Liver (tissue), 3 donors: Measurements from ENCODE around the gene KCNQ1.
"Not testable (repeated sequence)": the region's sequence is repeated elsewhere in the genome, so short reads cannot be mapped to it uniquely, and the experiment has no call there.

Experiments
- GABPA ChIP-seq, 2 donors: IDR thresholded peaks in 1 of 2; conservative IDR thresholded peaks in 1 of 2; 2 replicates each; pipeline ENCODE4 v1.6.1; 2016; ENCODE audit warnings: antibody characterized with exemption in 2 of 2, mild to moderate bottlenecking in 1 of 2, moderate library complexity in 1 of 2
- YY1 ChIP-seq: IDR thresholded peaks from 2 replicates; pipeline ENCODE4 v1.6.1; 2016; ENCODE audit warnings: antibody characterized with exemption, mild to moderate bottlenecking
- TF ChIP-seq, protein P1 (sequence below): fragments of 150-350 bp; IDR thresholded peaks from 2 replicates; pipeline ENCODE4 v1.5.1; 2017; ENCODE audit warnings: improper control_type of control experiment, low read depth, low read length; ENCODE audit not compliant: missing input control
- TF ChIP-seq, protein P2 (sequence below): IDR thresholded peaks from 2 replicates; pipeline ENCODE4 v1.6.1; 2016; ENCODE audit warnings: antibody characterized with exemption, mild to moderate bottlenecking
- TF ChIP-seq, protein P3 (sequence below): IDR thresholded peaks from 2 replicates; pipeline ENCODE4 v1.6.1; 2016; ENCODE audit warnings: antibody characterized with exemption
- donor health status: healthy.
- donor health status: healthy.

DNA sequence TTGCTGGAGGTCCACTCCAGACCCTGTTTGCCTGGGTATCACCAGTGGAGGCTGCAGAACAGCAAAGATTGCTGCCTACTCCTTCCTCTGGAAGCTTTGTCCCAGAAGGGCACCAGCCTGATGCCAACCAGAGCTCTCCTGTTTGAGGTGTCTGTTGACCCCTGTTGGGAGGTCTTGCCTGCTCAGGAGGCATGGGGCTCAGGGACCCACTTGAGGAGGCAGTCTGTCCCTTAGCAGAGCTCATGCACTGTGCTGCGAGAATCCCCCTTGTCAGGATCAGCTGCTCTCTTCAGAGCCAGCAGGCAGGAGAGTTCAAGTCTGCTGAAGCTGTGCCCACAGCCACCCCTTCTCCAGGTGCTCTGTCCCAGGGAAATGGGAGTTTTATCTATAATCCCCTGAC is 53.1 kb downstream of the KCNQ1 start:
- TF ChIP-seq, protein P1, sequence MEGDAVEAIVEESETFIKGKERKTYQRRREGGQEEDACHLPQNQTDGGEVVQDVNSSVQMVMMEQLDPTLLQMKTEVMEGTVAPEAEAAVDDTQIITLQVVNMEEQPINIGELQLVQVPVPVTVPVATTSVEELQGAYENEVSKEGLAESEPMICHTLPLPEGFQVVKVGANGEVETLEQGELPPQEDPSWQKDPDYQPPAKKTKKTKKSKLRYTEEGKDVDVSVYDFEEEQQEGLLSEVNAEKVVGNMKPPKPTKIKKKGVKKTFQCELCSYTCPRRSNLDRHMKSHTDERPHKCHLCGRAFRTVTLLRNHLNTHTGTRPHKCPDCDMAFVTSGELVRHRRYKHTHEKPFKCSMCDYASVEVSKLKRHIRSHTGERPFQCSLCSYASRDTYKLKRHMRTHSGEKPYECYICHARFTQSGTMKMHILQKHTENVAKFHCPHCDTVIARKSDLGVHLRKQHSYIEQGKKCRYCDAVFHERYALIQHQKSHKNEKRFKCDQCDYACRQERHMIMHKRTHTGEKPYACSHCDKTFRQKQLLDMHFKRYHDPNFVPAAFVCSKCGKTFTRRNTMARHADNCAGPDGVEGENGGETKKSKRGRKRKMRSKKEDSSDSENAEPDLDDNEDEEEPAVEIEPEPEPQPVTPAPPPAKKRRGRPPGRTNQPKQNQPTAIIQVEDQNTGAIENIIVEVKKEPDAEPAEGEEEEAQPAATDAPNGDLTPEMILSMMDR, result not testable (repeated sequence)
- not testable (repeated sequence) for TF ChIP-seq YY1; GABPA (IDR thresholded peaks at IDR 0.05 in 1 of 2, conservative IDR thresholded peaks at IDR 0.05 in 1 of 2)
- TF ChIP-seq, protein P2, sequence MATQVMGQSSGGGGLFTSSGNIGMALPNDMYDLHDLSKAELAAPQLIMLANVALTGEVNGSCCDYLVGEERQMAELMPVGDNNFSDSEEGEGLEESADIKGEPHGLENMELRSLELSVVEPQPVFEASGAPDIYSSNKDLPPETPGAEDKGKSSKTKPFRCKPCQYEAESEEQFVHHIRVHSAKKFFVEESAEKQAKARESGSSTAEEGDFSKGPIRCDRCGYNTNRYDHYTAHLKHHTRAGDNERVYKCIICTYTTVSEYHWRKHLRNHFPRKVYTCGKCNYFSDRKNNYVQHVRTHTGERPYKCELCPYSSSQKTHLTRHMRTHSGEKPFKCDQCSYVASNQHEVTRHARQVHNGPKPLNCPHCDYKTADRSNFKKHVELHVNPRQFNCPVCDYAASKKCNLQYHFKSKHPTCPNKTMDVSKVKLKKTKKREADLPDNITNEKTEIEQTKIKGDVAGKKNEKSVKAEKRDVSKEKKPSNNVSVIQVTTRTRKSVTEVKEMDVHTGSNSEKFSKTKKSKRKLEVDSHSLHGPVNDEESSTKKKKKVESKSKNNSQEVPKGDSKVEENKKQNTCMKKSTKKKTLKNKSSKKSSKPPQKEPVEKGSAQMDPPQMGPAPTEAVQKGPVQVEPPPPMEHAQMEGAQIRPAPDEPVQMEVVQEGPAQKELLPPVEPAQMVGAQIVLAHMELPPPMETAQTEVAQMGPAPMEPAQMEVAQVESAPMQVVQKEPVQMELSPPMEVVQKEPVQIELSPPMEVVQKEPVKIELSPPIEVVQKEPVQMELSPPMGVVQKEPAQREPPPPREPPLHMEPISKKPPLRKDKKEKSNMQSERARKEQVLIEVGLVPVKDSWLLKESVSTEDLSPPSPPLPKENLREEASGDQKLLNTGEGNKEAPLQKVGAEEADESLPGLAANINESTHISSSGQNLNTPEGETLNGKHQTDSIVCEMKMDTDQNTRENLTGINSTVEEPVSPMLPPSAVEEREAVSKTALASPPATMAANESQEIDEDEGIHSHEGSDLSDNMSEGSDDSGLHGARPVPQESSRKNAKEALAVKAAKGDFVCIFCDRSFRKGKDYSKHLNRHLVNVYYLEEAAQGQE, result not testable (repeated sequence)
- TF ChIP-seq, protein P3, sequence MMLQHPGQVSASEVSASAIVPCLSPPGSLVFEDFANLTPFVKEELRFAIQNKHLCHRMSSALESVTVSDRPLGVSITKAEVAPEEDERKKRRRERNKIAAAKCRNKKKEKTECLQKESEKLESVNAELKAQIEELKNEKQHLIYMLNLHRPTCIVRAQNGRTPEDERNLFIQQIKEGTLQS, result not testable (repeated sequence)
